Stimulated activated CD4-positive, alpha-beta T cell treated with anti-CD3 and anti-CD28 coated beads, TNF-alpha, amount 100 ng/mL, for 24 hours (primary cell): Measurements from ENCODE around the gene SLC7A4.

Experiments
- DNase-seq, 3 experiments: peaks; one replicate each; pipeline ENCODE4 v3.0.0-alpha.2; 2020; ENCODE audit warnings: low read depth in 3 of 3

Gene SLC7A4

GRCh38 chr22:20983081-20983771 lies 49.1 kb downstream of the SLC7A4 start:
- no peak for DNase-seq

DNA sequence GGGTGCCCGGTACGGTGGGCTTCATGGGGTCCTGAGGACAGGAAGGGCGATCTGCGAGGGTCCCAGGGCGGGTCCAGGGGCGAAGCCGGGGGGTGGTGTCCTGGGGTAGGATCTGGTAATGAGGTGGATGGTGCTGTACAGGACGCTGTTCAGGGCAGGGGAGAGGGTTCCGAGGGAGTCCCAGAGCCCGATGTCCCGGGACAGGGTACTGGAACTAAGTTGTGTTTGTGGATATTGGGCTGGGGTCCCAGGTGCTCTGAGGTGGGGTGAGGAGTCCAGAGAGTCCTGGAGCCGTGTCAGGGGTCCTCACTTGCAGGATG lies 49.8 kb downstream of the SLC7A4 start:
- DNase-seq: no peak

- peak; percentile 53 to 73 (median 62) for DNase-seq
These were observed 50.4 kb downstream of the SLC7A4 start, which contains the start of gene LZTR1 for GRCh38 chr22:20981787-20982562. Gene LZTR1, plus strand, starts transcription at chr22:20982297. Its CDS starts 75 bp downstream, at chr22:20982372.

GRCh38 chr22:20980938-20981722 lies 51.2 kb downstream of the SLC7A4 start:
- DNase-seq: no peak

DNA sequence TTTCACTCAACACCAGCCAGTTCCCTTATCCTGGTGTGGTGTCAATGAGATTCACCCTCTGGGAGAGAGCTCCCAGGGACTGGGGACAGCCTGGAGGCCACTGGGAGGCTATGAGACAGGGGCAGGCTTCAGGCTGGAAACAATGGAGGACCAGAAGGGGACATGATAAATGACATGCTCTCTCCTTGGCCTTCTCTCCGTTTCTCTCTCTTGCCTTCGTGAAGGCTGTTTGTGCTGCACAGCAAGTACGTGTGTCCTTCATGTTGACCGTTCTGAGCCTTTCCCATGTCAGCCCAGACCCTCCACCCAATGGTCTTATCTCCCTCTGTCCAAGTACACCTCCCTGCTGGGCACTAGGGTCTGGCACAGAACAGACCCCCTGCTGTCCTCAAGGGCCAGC lies 51.8 kb downstream of the SLC7A4 start:
- DNase-seq: no peak

GRCh38 chr22:20979940-20980453 lies 52.4 kb downstream of the SLC7A4 start:
- DNase-seq: no peak

DNA sequence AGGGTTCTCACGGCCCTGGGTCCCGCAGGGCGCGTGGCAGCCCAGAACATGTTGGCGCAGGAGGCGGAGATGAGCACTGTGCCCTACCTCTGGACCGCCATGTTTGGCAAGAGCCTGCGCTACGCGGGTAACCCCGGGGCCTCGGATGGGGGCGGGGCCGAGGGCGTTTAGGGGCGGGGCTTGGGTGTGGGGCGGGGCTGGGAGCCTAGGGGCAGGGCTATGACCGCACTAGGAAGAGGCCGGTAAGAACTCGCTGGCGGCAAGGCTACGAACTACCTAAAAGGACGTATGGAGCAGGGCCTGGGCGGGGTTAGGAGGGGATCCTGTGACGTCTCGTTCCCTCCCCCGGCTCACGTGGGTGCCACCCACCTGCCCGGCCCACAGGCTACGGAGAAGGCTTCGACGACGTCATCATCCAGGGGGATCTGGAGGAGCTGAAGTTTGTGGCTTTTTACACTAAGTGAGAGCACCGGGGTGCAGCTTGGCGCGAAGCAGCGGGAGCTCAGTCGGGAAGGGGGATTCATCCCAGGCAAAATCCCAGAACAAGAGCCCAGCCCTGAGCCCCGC lies 53.0 kb downstream of the SLC7A4 start:
- peak; percentile 27 to 76 (median 45) for DNase-seq
